OCI-LY3 (cell line): ENCODE data around the gene CRAT.

Source experiments
- CTCF ChIP-seq: fragments of 200-600, 300-600 bp; sonication (generic); IDR thresholded peaks from 2 replicates; pipeline ENCODE4 v1.5.1; 2014; ENCODE audit warnings: antibody characterized with exemption, low read length, low read depth
- EZH2phosphoT487 ChIP-seq: fragments of 200-600 bp; shearing (Covaris generic); IDR thresholded peaks from 2 replicates; pipeline ENCODE4 v1.6.1; 2018; ENCODE audit warnings: antibody characterized with exemption, mixed run types, low read depth

DNA sequence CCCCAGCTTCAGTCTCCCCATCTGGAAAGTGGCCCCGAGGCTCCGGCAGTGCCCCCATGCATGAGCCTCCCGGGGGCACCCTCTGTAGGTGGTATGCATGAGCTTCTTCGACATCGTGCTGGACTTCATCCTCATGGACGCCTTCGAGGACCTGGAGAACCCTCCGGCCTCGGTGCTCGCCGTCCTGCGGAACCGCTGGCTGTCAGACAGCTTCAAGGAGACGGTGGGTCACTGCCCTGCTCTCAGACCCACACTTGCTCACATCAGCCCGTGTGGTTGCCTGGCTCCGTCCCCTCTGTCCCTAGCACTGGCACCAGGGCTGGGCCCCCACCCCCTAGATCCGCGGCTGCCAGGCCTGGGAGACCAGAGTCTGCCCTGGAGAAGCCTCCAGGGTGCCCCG, 42.5 kb downstream of the CRAT start:
- no peak for TF ChIP-seq CTCF
- no peak for TF ChIP-seq EZH2phosphoT487
